H1 (cell line): ENCODE data around the gene BICDL1. TPM values are rescaled to one million over a fixed set of nuclear protein-coding genes. Genes with fewer than 3 reads are reported as not detected.

ENCODE experiments used
- CTCF ChIA-PET: fragments of 300-600 bp; sonication (Branson Sonifier 250); formaldehyde crosslinking; loops from one replicate; lab custom pipeline; 2021; ENCODE audit not compliant: partially characterized antibody; lab: Charles Lee
- POLR2A ChIA-PET: fragments of 300-600 bp; sonication (Branson Sonifier 250); formaldehyde crosslinking; loops from one replicate; lab custom pipeline; 2021; ENCODE audit warnings: inconsistent platforms; ENCODE audit not compliant: partially characterized antibody; lab: Charles Lee
- DNase-seq, 2 experiments: peaks; one replicate each; pipeline versions ENCODE4 v3.0.0 to v3.0.0-alpha.2; 2010 to 2022; ENCODE audit warnings: low spot score in 2 of 2, low read depth in 1 of 2, mixed read lengths in 1 of 2
- FAIRE-seq: peaks from 2 replicates; lab custom pipeline; 2011; peaks lifted over from hg19 to GRCh38; lab: Jason Lieb, UNC
- H2AFZ ChIP-seq: 2 replicates; pipeline ENCODE4 v1.8.1; 2012; ENCODE audit warnings: low read length, inconsistent platforms
- H2AK5ac ChIP-seq: 2 replicates; pipeline ENCODE4 v1.6.1; 2013; ENCODE audit warnings: low read depth, low read length
- H2BK120ac ChIP-seq: replicated peaks from 2 replicates; pipeline ENCODE3; 2013; ENCODE audit warnings: low read depth, low read length, inconsistent platforms
- H2BK12ac ChIP-seq: 2 replicates; pipeline ENCODE4 v1.6.1; 2013; ENCODE audit warnings: low read depth, low read length
- H2BK15ac ChIP-seq: 2 replicates; pipeline ENCODE4 v1.6.1; 2013; ENCODE audit warnings: low read length
- H2BK20ac ChIP-seq: 2 replicates; pipeline ENCODE4 v1.6.1; 2013; ENCODE audit warnings: low read length
- H2BK5ac ChIP-seq: 2 replicates; pipeline ENCODE4 v1.6.1; 2013; ENCODE audit warnings: low read depth, low read length
- H3K14ac ChIP-seq: 2 replicates; pipeline ENCODE4 v1.6.1; 2013; ENCODE audit warnings: inconsistent platforms; ENCODE audit not compliant: insufficient read length
- H3K18ac ChIP-seq: 2 replicates; pipeline ENCODE4 v1.6.1; 2013; ENCODE audit warnings: low read length; ENCODE audit errors: extremely low read depth
- H3K23ac ChIP-seq: 2 replicates; pipeline ENCODE4 v1.6.1; 2013; ENCODE audit warnings: inconsistent platforms; ENCODE audit not compliant: insufficient read length
- H3K23me2 ChIP-seq: 2 replicates; pipeline ENCODE4 v1.6.1; 2013; ENCODE audit warnings: low read depth, low read length
- H3K27ac ChIP-seq: 2 replicates; pipeline ENCODE4 v1.6.1; 2011; ENCODE audit warnings: low read depth, low read length, inconsistent platforms
- H3K27me3 ChIP-seq, 4 experiments: replicated peaks in 1 of 4; 1 replicate in 1 of 4; 2 replicates in 3 of 4; pipeline versions ENCODE4 v1.6.1 to v1.8.1; 2011 to 2013; ENCODE audit warnings: low read length in 3 of 4, mild to moderate bottlenecking in 3 of 4, inconsistent platforms in 2 of 4, mixed read lengths in 2 of 4, moderate library complexity in 1 of 4; ENCODE audit not compliant: control insufficient read depth in 3 of 4, insufficient read depth in 3 of 4; ENCODE audit errors: extremely low read depth in 1 of 4
- H3K36me3 ChIP-seq, 4 experiments: 2 replicates each; pipeline versions ENCODE4 v1.6.1 to v1.8.1; 2011 to 2013; ENCODE audit warnings: mild to moderate bottlenecking in 4 of 4, low read length in 3 of 4, moderate library complexity in 2 of 4, control low read depth in 1 of 4, inconsistent platforms in 1 of 4; ENCODE audit not compliant: insufficient read depth in 4 of 4, control insufficient read depth in 2 of 4
- H3K4ac ChIP-seq: replicated peaks from 2 replicates; pipeline ENCODE3; 2013; ENCODE audit warnings: low read length, low read depth, mixed read lengths, inconsistent platforms; ENCODE audit not compliant: insufficient read length
- H3K4me1 ChIP-seq, 4 experiments: replicated peaks in 1 of 4; 1 replicate in 1 of 4; 2 replicates in 3 of 4; pipeline versions ENCODE4 v1.6.1 to v1.8.1; 2011 to 2013; ENCODE audit warnings: low read length in 3 of 4, inconsistent platforms in 2 of 4, mixed read lengths in 1 of 4; ENCODE audit not compliant: insufficient read depth in 4 of 4, control insufficient read depth in 3 of 4
- H3K4me2 ChIP-seq, 2 experiments: 2 replicates each; pipeline versions ENCODE4 v1.6.1 to v1.8.1; 2011 to 2013; ENCODE audit warnings: low read depth in 2 of 2, low read length in 2 of 2, control low read depth in 1 of 2, inconsistent platforms in 1 of 2, mild to moderate bottlenecking in 1 of 2; ENCODE audit not compliant: insufficient read depth in 1 of 2
- H3K4me3 ChIP-seq, 4 experiments: fragments of 200-600, 300-600 bp in 1 of 4; sonication (generic), shearing (Covaris generic), sonication (Bioruptor Twin) in 1 of 4; 2 replicates each; pipeline versions ENCODE4 v1.5.1 to v1.8.1; 2011 to 2016; ENCODE audit warnings: low read length in 4 of 4, low read depth in 3 of 4, control low read depth in 2 of 4, inconsistent platforms in 2 of 4, mild to moderate bottlenecking in 2 of 4, mixed read lengths in 1 of 4, moderate library complexity in 1 of 4; ENCODE audit not compliant: insufficient read depth in 2 of 4; ENCODE audit errors: extremely low read depth in 1 of 4
- H3K56ac ChIP-seq: replicated peaks from 2 replicates; pipeline ENCODE3; 2013; ENCODE audit warnings: low read depth, mild to moderate bottlenecking, mixed read lengths, low read length, inconsistent platforms; ENCODE audit not compliant: insufficient read length
- H3K79me1 ChIP-seq: 2 replicates; pipeline ENCODE4 v1.6.1; 2013; ENCODE audit warnings: low read depth, low read length, control low read depth
- H3K79me2 ChIP-seq, 2 experiments: 2 replicates each; pipeline versions ENCODE4 v1.6.1 to v1.8.1; 2012 to 2013; ENCODE audit warnings: low read length in 2 of 2, mild to moderate bottlenecking in 2 of 2, inconsistent platforms in 1 of 2; ENCODE audit not compliant: insufficient read depth in 2 of 2, control insufficient read depth in 1 of 2
- H3K9ac ChIP-seq, 4 experiments: replicated peaks in 1 of 4; 1 replicate in 1 of 4; 2 replicates in 3 of 4; pipeline versions ENCODE4 v1.6.1 to v1.8.1; 2011 to 2013; ENCODE audit warnings: low read depth in 3 of 4, low read length in 3 of 4, control low read depth in 2 of 4, mild to moderate bottlenecking in 2 of 4, moderate library complexity in 2 of 4, inconsistent platforms in 1 of 4; ENCODE audit errors: extremely low read depth in 1 of 4
- H3K9me3 ChIP-seq, 2 experiments: 2 replicates each; pipeline versions ENCODE4 v1.6.1 to v1.8.1; 2012 to 2013; ENCODE audit warnings: mild to moderate bottlenecking in 2 of 2, moderate library complexity in 2 of 2, control low read depth in 1 of 2, inconsistent platforms in 1 of 2, low read depth in 1 of 2, low read length in 1 of 2, mixed read lengths in 1 of 2; ENCODE audit not compliant: insufficient read depth in 2 of 2
- H4K20me1 ChIP-seq, 2 experiments: replicated peaks in 1 of 2; 2 replicates each; pipeline versions ENCODE3 to v1.8.1; 2011 to 2013; ENCODE audit warnings: inconsistent platforms in 2 of 2, low read length in 2 of 2, mild to moderate bottlenecking in 1 of 2; ENCODE audit not compliant: insufficient read depth in 2 of 2, control insufficient read depth in 1 of 2
- H4K5ac ChIP-seq: 2 replicates; pipeline ENCODE4 v1.6.1; 2013; ENCODE audit warnings: low read length, low read depth, mixed read lengths, inconsistent platforms; ENCODE audit not compliant: insufficient read length
- H4K8ac ChIP-seq: 2 replicates; pipeline ENCODE4 v1.8.0; 2013; ENCODE audit warnings: mild to moderate bottlenecking, moderate library complexity, low read length, inconsistent platforms; ENCODE audit not compliant: insufficient read depth; ENCODE audit errors: extremely low read depth
- H4K91ac ChIP-seq: replicated peaks from 2 replicates; pipeline ENCODE3; 2013; ENCODE audit warnings: low read length, mixed read lengths, inconsistent platforms; ENCODE audit not compliant: insufficient read length
- SIX5 ChIP-seq: IDR thresholded peaks from 2 replicates; pipeline ENCODE4 v1.6.1; 2011; ENCODE audit warnings: mild to moderate bottlenecking, low read depth, low read length
- ZNF274 ChIP-seq: IDR thresholded peaks from 2 replicates; pipeline ENCODE4 v1.7.0; 2012; ENCODE audit warnings: low read length, borderline replicate concordance; ENCODE audit errors: extremely low read depth
- WGBS, 2 experiments: shearing (Covaris generic) in 1 of 2; methylation state at CpG; one replicate each; pipeline versions ENCODE4 v1.1.6 to v1.1.7; 2013 to 2015; ENCODE audit warnings: low lambda C conversion rate in 2 of 2, mixed read lengths in 2 of 2, inconsistent platforms in 1 of 2, low coverage in 1 of 2, missing lambda C conversion rate in 1 of 2; ENCODE audit not compliant: insufficient replicate concordance in 2 of 2, insufficient coverage in 1 of 2, insufficient read length in 1 of 2; ENCODE audit errors: extremely low coverage in 1 of 2, missing lambda C conversion rate in 1 of 2; 5-methylcytosine and 5-hydroxymethylcytosine counted together
- polyA plus RNA-seq, 7 experiments: library from polyadenylated mRNA; depleted of rRNA in 3 of 7; stranded (reverse) in 5 of 7; unstranded in 2 of 7; fragments of >200 nt in 5 of 7; fragments of 200-250 nt in 2 of 7; gene quantifications; 1 replicate in 5 of 7; 2 replicates in 1 of 7; 4 replicates in 1 of 7; pipeline versions ENCODE4 v1.2.1 to v1.2.3, GENCODE V29; 2011 to 2013; ENCODE audit warnings: missing spikeins in 2 of 7, mixed read lengths in 2 of 7
- total RNA-seq: library from RNA; stranded (reverse); fragmentation: NEBNext Ultra II Directional; extraction: Animal tissue kit (Norgen Biotek cat#: 25700); gene quantifications from 2 replicates; pipeline ENCODE4 v1.2.1, GENCODE V29; 2021

Gene BICDL1
- total and polyA plus RNA-seq, 2 of the 8 experiments (the other 6 are each of a cell fraction or from before 2014, with no cell fraction given): 17.2 to 25.9 TPM

DNA sequence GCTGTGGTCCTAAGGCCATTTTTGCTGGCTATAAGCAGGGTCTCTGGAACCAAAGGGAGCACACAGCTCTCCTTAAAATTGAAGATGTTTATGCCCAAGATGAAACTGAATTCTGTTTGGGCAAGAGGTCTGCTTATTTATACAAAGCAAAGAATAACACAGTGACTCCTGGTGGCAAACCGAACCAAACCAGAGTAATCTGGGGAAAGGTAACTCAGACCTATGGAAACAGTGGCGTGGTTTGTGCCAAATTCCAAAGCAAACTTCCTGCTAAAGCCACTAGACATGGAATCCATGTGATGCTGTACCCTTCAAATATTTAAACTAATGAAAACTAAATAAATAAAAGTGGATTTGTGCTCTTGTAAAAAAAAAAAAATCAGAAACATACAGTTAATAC is 29.6 kb upstream of the BICDL1 start:
- no peak overlapping the region for H4K8ac ChIP-seq
- no peak overlapping the region for H2BK12ac ChIP-seq
- H3K79me2 ChIP-seq: no peaks in the 10 kb centered on the region
- H3K23me2 ChIP-seq: no peaks in the 10 kb centered on the region
- no peaks in the 10 kb centered on the region for H4K20me1 ChIP-seq
- H3K27ac ChIP-seq: no peak overlapping the region
- no peak overlapping the region for H3K9ac ChIP-seq
- H2BK20ac ChIP-seq: no peak overlapping the region
- no peak overlapping the region for H3K23ac ChIP-seq
- H2BK15ac ChIP-seq: no peak overlapping the region
- H2AFZ ChIP-seq: no peak overlapping the region
- no peaks in the 10 kb centered on the region for H3K79me1 ChIP-seq
- no peak for DNase-seq
- no peak for FAIRE-seq
- POLR2A ChIA-PET: interaction anchor here (1.0 kb wide), 1 partner anchor 9 kb away, joined by 3 read pairs; no protein-coding TSS in a partner anchor
- no peaks in the 10 kb centered on the region for H3K36me3 ChIP-seq
- H3K4me3 ChIP-seq: no peak overlapping the region
- WGBS, 2 experiments: 65% methylated on average over 2 of the region's 2 CpGs; no CpG with 5 or more reads in 1 of the 2 experiments
- H3K14ac ChIP-seq: no peak overlapping the region
- H3K9me3 ChIP-seq: peaks cover 0 to 4% of the 10 kb centered on the region in 2 experiments; a peak in 2 of 4 replicates
- no peak overlapping the region for H3K18ac ChIP-seq
- H4K91ac ChIP-seq: no peak overlapping the region
- no peak overlapping the region for H3K4me2 ChIP-seq
- H3K27me3 ChIP-seq: no peaks in the 10 kb centered on the region
- H3K4me1 ChIP-seq: no peaks in the 10 kb centered on the region
- H2BK5ac ChIP-seq: no peak overlapping the region
- H4K5ac ChIP-seq: no peak overlapping the region
- no peak overlapping the region for H3K56ac ChIP-seq
- H3K4ac ChIP-seq: no peak overlapping the region
- CTCF ChIA-PET: interaction anchor here (0.8 to 1.3 kb wide), 2 partner anchors 27 to 120 kb away, joined by 3 to 4 read pairs; no protein-coding TSS in a partner anchor
- H2AK5ac ChIP-seq: no peak overlapping the region
- H2BK120ac ChIP-seq: no peak overlapping the region
- no peak for TF ChIP-seq ZNF274
- no peak for TF ChIP-seq SIX5
